Caco-2 (cell line): ENCODE results near the gene RAD50. TPM values are rescaled to one million over a fixed set of nuclear protein-coding genes. Genes with fewer than 3 reads are reported as not detected.

ENCODE experiments used
- BruUV-seq: library from RNA; stranded (reverse); fragments of 400-500 nt; replicated peaks from 2 replicates; lab custom pipeline; 2021; lab: Mats Ljungman, UMichigan
- CTCF ChIA-PET: fragments of 300-600 bp; sonication (Branson Sonifier 250); formaldehyde crosslinking; loops from one replicate; lab custom pipeline; 2022; ENCODE audit warnings: antibody characterized with exemption; lab: Charles Lee
- POLR2A ChIA-PET: fragments of 300-600 bp; sonication (Branson Sonifier 250); formaldehyde crosslinking; loops from one replicate; lab custom pipeline; 2022; ENCODE audit warnings: antibody characterized with exemption; lab: Charles Lee
- DNase-seq, 2 experiments: peaks; one replicate each; pipeline versions ENCODE4 v3.0.0 to v3.0.0-alpha.2; 2020 to 2022
- H3K27me3 ChIP-seq: replicated peaks from 2 replicates; pipeline ENCODE4 v1.6.0; 2011; ENCODE audit warnings: low read length; ENCODE audit not compliant: control insufficient read depth, insufficient read depth
- H3K36me3 ChIP-seq: 2 replicates; pipeline ENCODE4 v1.5.1; 2011; ENCODE audit warnings: low read length; ENCODE audit not compliant: control insufficient read depth, insufficient read depth
- H3K4me1 ChIP-seq: fragments of 250-450 bp; sonication (Bioruptor Pico); 2 replicates; pipeline ENCODE4 v1.5.1; 2020; ENCODE audit warnings: mild to moderate bottlenecking
- H3K4me3 ChIP-seq: 2 replicates; pipeline ENCODE4 v1.5.1; 2011; ENCODE audit warnings: low read depth, mild to moderate bottlenecking, control low read depth, low read length
- H3K9me3 ChIP-seq: fragments of 250-450 bp; sonication (Bioruptor Pico); 2 replicates; pipeline ENCODE4 v1.5.1; 2020; ENCODE audit warnings: mild to moderate bottlenecking, moderate library complexity
- H3K27ac Mint-ChIP-seq: one replicate; pipeline ENCODE4 v1.8.0; 2022; ENCODE audit warnings: mixed read lengths; ENCODE audit not compliant: unreplicated experiment
- H3K27me3 Mint-ChIP-seq: one replicate; pipeline ENCODE4 v1.8.0; 2022; ENCODE audit warnings: mixed read lengths; ENCODE audit not compliant: insufficient read depth, unreplicated experiment
- H3K36me3 Mint-ChIP-seq: one replicate; pipeline ENCODE4 v1.8.0; 2022; ENCODE audit warnings: mild to moderate bottlenecking, mixed read lengths; ENCODE audit not compliant: insufficient read depth, unreplicated experiment
- H3K4me1 Mint-ChIP-seq: one replicate; pipeline ENCODE4 v1.8.0; 2022; ENCODE audit warnings: low read depth, mixed read lengths; ENCODE audit not compliant: unreplicated experiment
- H3K4me3 Mint-ChIP-seq: one replicate; pipeline ENCODE4 v1.8.0; 2022; ENCODE audit warnings: mild to moderate bottlenecking, moderate library complexity, mixed read lengths; ENCODE audit not compliant: unreplicated experiment
- H3K9me3 Mint-ChIP-seq: one replicate; pipeline ENCODE4 v1.8.0; 2022; ENCODE audit warnings: mixed read lengths; ENCODE audit not compliant: unreplicated experiment
- intact Hi-C: fragments of 100-400 bp; cut with micrococcal nuclease; formaldehyde crosslinking; loops from one replicate; pipeline ENCODE4 v1.10.0; 2022; ENCODE audit not compliant: unreplicated experiment
- total RNA-seq: library from RNA; stranded (reverse); gene quantifications from 2 replicates; pipeline ENCODE4 v1.2.3, GENCODE V29; 2022
- TF ChIP-seq, protein P1 (sequence below), 2 experiments: fragments of 200-600 bp in 1 of 2; IDR thresholded peaks; 1 replicate in 1 of 2; 2 replicates in 1 of 2; pipeline versions ENCODE4 v1.5.1 to v1.8.0; 2011 to 2022; ENCODE audit warnings: antibody characterized with exemption in 1 of 2, control low read depth in 1 of 2, inconsistent platforms in 1 of 2, low read depth in 1 of 2, low read length in 1 of 2, mild to moderate bottlenecking in 1 of 2, moderate library complexity in 1 of 2; ENCODE audit not compliant: insufficient read depth in 1 of 2, severe bottlenecking in 1 of 2, unreplicated experiment in 1 of 2

Gene RAD50
- total RNA-seq, 1 experiment from 2014 or later = 53.2 TPM

DNA sequence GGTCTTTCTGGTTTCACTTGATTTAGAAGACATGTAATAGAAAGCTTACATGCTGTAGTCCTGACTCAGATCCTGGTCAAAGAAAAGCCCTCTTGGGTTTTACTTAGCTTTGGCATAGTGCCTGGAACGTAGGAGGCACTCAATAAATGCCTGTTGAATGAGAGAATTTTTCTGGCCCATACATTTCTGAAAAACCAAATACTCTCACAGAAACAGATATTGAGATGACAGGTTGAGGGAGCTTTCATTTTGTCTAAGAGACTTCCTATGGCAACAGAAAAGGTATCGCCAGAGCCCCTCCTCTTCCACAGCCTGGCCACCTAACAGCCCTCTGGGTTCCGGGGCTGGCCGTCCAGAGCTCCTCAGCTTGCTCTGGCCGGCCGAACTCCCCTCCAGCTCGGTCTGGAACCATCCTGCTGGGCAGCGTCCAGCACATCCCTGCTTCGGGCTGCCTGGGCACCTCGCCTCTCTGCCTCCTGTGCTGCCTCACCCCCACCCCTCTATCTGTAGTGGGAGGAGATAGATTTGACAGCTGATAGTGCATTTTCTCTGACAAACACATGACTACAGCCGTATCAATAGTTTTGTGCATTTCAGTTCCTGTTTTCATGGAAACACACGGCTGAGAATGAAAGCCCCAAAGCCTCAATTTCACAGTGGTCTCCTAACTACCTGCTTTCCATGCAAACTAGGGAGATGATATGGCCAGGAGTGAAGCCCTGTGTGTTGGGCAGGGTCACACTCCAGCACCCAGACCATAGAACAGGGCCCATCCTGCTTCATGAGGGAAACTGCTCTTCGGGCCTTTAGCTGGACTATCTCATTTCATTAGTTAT, 118.1 kb downstream of the RAD50 start:
- Mint-ChIP-seq H3K36me3 (no peaks in the 10 kb centered on the region), H3K27me3 (no peaks in the 10 kb centered on the region), H3K4me1 (no peaks in the 10 kb centered on the region), H3K27ac (no peak overlapping the region), H3K9me3 (no peaks in the 10 kb centered on the region), H3K4me3 (no peak overlapping the region)
- CTCF ChIA-PET = no interaction called here
- Histone ChIP-seq H3K4me3 (no peak overlapping the region), H3K27me3 (no peaks in the 10 kb centered on the region), H3K9me3 (no peaks in the 10 kb centered on the region), H3K4me1 (peaks cover 5% of the 10 kb centered on the region; the same call in 1 of the 2 replicates), H3K36me3 (no peaks in the 10 kb centered on the region)
- POLR2A ChIA-PET = no interaction called here
- no TSS peak for BruUV-seq
- no peak for DNase-seq
- TF ChIP-seq, protein P1, sequence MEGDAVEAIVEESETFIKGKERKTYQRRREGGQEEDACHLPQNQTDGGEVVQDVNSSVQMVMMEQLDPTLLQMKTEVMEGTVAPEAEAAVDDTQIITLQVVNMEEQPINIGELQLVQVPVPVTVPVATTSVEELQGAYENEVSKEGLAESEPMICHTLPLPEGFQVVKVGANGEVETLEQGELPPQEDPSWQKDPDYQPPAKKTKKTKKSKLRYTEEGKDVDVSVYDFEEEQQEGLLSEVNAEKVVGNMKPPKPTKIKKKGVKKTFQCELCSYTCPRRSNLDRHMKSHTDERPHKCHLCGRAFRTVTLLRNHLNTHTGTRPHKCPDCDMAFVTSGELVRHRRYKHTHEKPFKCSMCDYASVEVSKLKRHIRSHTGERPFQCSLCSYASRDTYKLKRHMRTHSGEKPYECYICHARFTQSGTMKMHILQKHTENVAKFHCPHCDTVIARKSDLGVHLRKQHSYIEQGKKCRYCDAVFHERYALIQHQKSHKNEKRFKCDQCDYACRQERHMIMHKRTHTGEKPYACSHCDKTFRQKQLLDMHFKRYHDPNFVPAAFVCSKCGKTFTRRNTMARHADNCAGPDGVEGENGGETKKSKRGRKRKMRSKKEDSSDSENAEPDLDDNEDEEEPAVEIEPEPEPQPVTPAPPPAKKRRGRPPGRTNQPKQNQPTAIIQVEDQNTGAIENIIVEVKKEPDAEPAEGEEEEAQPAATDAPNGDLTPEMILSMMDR (IDR thresholded peaks at IDR 0.05; ENCODE audit: insufficient read depth in 1 of 2, low read depth in 1 of 2, low read length in 1 of 2, severe bottlenecking in 1 of 2, unreplicated experiment in 1 of 2) = no peak
- intact Hi-C loops = loop anchor here (10.0 kb wide), 1 partner anchor 150 kb away; no protein-coding TSS in a partner anchor

DNA sequence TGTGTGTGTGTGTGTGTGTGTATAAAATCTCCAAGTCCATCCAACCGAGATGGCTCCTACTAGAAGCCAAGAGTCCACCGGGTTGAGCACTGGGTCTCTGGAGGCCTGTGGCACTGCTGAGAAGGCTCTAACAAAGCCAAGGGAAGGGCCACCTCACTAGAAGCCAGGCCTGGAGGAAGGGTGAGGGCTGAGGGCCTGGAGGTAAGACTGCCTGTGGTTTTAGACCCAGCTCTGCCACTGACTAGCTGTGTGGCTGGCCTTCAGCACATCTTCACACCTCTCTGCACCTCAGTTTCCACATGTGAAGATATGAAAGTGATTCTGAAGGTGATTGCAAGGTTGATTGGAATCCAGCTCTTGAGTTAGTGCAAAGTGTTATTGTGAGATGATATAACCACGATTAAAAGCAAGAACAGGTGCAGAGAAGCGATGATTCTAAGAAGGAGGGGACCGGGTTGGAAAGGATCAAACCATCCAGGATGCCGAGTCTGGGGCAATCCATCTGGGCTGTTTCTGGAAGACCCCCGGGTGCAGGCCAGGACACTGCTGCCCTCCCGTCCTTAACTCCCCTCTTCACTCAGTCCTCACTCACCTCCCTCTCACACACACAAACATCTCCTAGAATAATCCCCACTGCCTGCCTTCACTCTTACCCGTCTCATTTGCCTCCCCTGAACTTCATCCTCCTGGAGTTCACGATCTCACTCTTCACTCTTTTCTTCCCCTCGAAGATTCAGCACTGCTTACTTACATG, 119.3 kb downstream of the RAD50 start:
- Mint-ChIP-seq H3K27ac (no peak overlapping the region), H3K4me3 (no peak overlapping the region), H3K4me1 (no peaks in the 10 kb centered on the region), H3K27me3 (no peaks in the 10 kb centered on the region), H3K36me3 (no peaks in the 10 kb centered on the region), H3K9me3 (no peaks in the 10 kb centered on the region)
- H3K36me3 ChIP-seq = no peaks in the 10 kb centered on the region
- H3K4me1 ChIP-seq = peaks cover 5% of the 10 kb centered on the region; the same call in 1 of the 2 replicates
- no peak for DNase-seq
- intact Hi-C loops = loop anchor here (10.0 kb wide), 1 partner anchor 151 kb away; no protein-coding TSS in a partner anchor
- no TSS peak for BruUV-seq
- CTCF ChIA-PET = interaction anchor here (0.6 kb wide), 1 partner anchor 734 kb away, joined by 3 read pairs; no protein-coding TSS in a partner anchor
- no peak overlapping the region for H3K4me3 ChIP-seq
- H3K27me3 ChIP-seq = no peaks in the 10 kb centered on the region
- H3K9me3 ChIP-seq = no peaks in the 10 kb centered on the region
- TF ChIP-seq, protein P1 (IDR thresholded peaks at IDR 0.05; ENCODE audit: insufficient read depth in 1 of 2, low read depth in 1 of 2, low read length in 1 of 2, severe bottlenecking in 1 of 2, unreplicated experiment in 1 of 2) = no peak
- POLR2A ChIA-PET = no interaction called here

DNA sequence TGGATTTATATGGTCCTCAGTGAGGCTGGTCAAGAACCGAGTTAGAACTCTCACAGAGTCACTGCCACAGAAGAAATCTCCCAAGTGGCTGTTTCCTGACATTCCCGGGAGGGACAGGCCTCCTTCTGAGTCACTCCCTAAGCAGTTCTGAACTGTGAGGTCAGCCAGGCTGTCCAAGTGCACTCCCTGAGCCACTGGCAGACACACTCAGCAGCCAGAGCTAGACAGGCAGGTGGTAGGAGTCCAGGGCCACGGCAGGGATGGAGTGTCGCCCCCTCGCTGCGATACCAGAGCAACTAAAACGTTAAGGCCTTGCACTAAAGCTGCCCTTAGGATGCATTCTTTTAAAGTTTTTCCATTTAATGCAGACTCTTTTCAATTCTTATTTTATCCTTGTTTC, 120.4 kb downstream of the RAD50 start:
- no peaks in the 10 kb centered on the region for H3K36me3 Mint-ChIP-seq
- Histone ChIP-seq H3K4me1 (peaks cover 5% of the 10 kb centered on the region; the same call in 1 of the 2 replicates), H3K9me3 (no peaks in the 10 kb centered on the region), H3K4me3 (no peak overlapping the region), H3K36me3 (no peaks in the 10 kb centered on the region), H3K27me3 (no peaks in the 10 kb centered on the region)
- DNase-seq = peak; percentile 66 to 82
- ChIA-PET CTCF (interaction anchor here (1.0 to 1.1 kb wide), 2 partner anchors 74 to 143 kb away, joined by 3 to 6 read pairs; no protein-coding TSS in a partner anchor), POLR2A (no interaction called here)
- H3K27me3 Mint-ChIP-seq = no peaks in the 10 kb centered on the region
- TF ChIP-seq, protein P1 (IDR thresholded peaks at IDR 0.05; ENCODE audit: insufficient read depth in 1 of 2, low read depth in 1 of 2, low read length in 1 of 2, severe bottlenecking in 1 of 2, unreplicated experiment in 1 of 2) = peak in 1 of 2 experiments; percentile 44
- no peak overlapping the region for H3K4me3 Mint-ChIP-seq
- intact Hi-C loops = loop anchor here (10.0 kb wide), 1 partner anchor 152 kb away; no protein-coding TSS in a partner anchor
- no TSS peak for BruUV-seq
- H3K27ac Mint-ChIP-seq = no peak overlapping the region
- H3K9me3 Mint-ChIP-seq = no peaks in the 10 kb centered on the region
- no peaks in the 10 kb centered on the region for H3K4me1 Mint-ChIP-seq
